H1 (cell line): ENCODE data around the gene CXXC5. TPM values are rescaled to one million over a fixed set of nuclear protein-coding genes. Genes with fewer than 3 reads are reported as not detected.

Experiments used
- BCL11A ChIP-seq, 2 experiments: IDR thresholded peaks; one replicate each; pipeline ENCODE4 v1.6.1; 2011; ENCODE audit warnings: low read depth in 2 of 2, low read length in 2 of 2, mild to moderate bottlenecking in 2 of 2
- polyA plus RNA-seq, 7 experiments: library from polyadenylated mRNA; depleted of rRNA in 3 of 7; stranded (reverse) in 5 of 7; unstranded in 2 of 7; fragments of >200 nt in 5 of 7; fragments of 200-250 nt in 2 of 7; gene quantifications; 1 replicate in 5 of 7; 2 replicates in 1 of 7; 4 replicates in 1 of 7; pipeline versions ENCODE4 v1.2.1 to v1.2.3, GENCODE V29; 2011 to 2013; ENCODE audit warnings: missing spikeins in 2 of 7, mixed read lengths in 2 of 7
- total RNA-seq: library from RNA; stranded (reverse); fragmentation: NEBNext Ultra II Directional; extraction: Animal tissue kit (Norgen Biotek cat#: 25700); gene quantifications from 2 replicates; pipeline ENCODE4 v1.2.1, GENCODE V29; 2021

The CXXC5 gene
- total and polyA plus RNA-seq, 2 of the 8 experiments (the other 6 are each of a cell fraction or from before 2014, with no cell fraction given): 61.4 to 74.0 TPM

- no peak for TF ChIP-seq BCL11A (IDR thresholded peaks at IDR 0.05; ENCODE audit: low read depth in 2 of 2, low read length in 2 of 2)
These were observed 29.0 kb downstream of the CXXC5 start (continued) for GRCh38 chr5:139676951-139677735.
